Measurements from ENCODE around the gene LCN6.
"Not testable (repeated sequence)": the region's sequence is repeated elsewhere in the genome, so short reads cannot be mapped to it uniquely, and the experiment has no call there.

The LCN6 gene

GRCh38 chr9:136722093-136722968, 26.0 kb downstream of the LCN6 start:
- DNase-seq, result no peak

- no peak for DNase-seq
Observed at GRCh38 chr9:136721339-136722092, 26.8 kb downstream of the LCN6 start.

GRCh38 chr9:136720898-136721338, 27.4 kb downstream of the LCN6 start:
- DNase-seq, result no peak

- no peak for DNase-seq
Observed at GRCh38 chr9:136720251-136720897, 28.0 kb downstream of the LCN6 start.

- no peak for DNase-seq
Observed at GRCh38 chr9:136719195-136719880, 29.0 kb downstream of the LCN6 start.

GRCh38 chr9:136718345-136719194, 29.8 kb downstream of the LCN6 start:
- no peak for DNase-seq

DNA sequence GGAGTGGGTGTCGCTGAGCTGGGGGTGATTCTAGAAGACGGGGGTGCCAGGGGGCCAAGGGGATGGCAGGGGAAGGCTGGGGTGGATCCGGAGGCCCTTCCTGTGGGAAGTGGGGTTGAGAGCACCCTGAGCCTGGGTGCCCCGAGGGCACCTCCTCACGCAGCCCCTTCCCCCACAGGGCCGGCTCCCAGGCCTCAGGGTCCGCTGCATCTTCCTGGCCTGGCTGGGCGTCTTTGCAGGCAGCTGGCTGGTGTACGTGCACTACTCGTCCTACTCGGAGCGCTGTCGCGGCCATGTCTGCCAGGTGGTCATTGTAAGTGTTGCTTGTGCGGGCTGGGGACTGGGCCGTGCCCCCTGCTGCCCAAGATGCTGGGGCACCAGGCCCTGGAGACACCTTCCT, 30.9 kb downstream of the LCN6 start:
- no peak for DNase-seq

DNA sequence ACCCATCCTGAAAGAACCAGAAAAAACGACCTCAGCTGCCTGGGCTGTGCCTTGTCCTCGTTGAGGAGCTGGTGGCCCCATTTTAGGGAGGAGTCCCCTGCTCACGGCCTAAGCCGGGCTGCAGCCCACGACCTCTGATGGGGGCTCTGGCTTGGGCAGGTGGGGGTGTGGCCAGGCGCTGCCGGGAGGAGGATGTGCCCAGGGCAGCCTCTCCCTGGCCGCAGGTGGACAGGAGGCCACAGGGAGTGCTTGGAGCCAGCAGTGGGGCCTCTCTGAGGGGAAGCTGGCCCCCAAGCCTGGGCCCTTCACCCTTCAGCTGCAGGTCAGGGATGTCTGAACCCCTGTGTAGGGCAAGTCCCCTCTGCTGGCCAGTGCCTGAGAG, 33.4 kb downstream of the LCN6 start:
- DNase-seq, result no peak

DNA sequence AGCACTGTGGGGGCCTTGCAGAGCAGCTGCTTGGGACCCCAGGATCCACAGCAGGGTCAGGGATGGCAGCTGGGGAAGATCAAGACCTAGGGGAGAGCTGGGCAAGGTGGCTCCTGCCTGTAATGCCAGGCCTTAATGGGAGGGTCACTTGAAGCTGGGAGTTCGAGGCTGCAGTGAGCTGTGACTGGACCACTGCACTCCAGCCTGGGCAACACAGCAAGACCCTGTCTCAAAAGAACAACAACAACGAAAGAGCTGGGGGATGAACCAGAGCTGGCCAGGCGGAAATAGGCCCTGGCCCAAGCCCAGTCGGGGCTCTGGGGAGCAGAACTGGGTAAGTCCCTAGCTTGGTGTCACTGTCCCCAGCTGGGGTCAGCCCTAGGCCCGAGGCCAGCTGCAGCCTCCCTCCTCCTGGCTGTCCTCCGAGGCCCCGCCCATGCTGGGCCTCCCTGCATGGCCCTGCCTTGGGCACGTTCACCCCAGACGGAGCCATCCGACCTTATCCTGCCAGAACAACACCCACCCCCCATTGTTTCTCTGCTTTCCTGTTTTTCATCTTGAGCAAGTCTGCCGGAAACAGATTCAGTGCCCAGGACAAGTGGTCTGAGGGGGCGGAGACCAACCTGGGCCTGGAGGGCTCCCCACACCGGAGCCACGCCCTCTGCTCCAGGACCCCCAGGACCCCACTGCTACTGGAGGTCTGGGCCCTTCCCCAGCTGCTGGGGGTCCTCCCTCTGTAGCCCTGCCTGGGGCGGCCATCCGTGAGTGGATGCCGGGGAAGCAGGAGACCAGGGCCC, 34.0 kb downstream of the LCN6 start:
- DNase-seq, result no peak

DNA sequence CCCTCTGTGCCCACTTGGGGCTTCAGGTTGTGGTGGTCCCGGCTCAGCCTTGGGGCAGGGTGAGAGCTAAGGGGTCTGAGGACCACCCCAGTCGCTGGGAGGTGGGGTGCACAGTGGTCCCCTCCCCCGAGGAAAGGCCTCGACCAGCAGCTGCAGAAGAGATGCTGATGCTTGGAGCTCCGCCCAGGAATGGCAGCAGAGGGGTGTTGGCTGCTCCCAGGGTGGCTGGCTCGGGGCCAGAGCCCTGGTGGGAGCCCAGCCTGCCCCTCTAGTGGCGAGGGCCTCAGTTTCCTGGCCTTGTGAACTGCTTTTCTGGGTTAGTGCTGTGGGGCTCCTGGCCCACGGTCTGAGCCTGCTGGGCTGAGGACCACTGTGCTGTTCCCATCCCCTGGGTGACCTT, 34.8 kb downstream of the LCN6 start:
- no peak for DNase-seq

GRCh38 chr9:136712690-136713544, 35.4 kb downstream of the LCN6 start:
- DNase-seq, result no peak

DNA sequence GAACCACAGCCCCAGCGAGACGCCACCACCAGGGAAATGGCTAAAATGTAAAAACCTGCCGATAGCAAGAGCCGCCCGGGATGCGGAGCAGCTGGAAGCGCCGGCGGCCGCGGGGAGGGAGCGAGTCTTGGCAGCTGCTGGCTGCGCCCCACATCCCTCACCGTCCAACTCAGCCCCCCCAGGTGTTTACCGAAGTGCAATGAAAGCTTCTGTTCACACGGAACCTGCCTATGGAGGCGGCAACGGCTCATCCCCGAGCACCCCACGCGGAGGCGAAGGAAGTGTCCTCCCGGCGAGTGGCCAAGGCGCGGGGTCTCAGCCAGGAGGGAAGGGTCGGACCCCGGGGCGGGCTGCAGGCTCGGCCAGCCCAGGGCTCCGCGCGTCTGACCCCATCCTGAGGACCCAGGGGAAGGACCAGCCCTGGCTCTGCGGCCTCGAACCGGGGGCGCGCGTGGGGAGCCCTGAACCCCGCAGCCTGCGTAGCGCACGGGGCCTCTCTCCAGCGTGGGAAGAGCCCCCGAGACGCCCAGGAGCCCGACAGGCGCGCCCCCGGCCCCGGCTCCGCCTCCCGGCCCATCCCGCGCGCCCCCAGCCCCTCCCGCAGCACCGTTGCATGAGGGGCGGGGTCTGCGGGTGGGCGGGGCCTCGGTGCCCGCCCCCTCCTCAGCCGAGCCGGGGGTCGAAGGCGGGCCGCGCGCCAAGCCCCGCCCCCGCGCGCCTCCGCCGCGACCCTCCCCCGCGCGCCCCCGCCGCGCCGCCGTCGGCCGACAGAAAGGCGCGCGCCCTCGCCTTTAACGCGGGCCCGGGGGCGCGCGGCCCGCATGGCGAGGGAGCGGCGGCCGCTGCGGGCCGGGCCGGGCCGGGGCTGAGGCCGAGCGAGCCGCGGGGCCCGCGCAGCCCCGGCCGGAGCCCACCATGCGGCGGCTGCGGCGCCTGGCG, 36.3 kb downstream of the LCN6 start, which contains the start of gene DIPK1B:
DIPK1B (plus strand) TSS at position 822 of the 939 bp plus-strand sequence; CDS start at position 916, 94 bp downstream.
- DNase-seq, result peak; percentile 15

DNA sequence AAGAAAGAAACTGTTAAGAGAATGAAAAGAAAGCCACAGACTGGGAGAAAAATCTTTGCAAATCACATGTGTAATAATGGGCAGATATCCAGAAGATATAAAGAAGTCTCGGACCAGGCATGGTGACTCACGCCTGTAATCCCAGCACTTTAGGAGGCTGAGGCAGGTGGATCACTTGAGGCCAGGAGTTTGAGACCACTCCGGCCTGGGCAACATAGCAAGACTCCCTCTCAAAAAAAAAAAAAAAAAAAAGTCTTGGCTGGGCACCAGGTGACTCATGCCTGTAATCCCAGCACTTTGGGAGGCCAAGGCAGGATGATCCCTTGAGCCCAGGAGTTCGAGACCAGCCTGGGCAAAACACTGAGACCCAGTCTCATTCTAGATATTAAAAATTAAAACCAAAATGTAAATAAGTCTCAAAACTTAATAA, 37.1 kb downstream of the LCN6 start:
- not testable (repeated sequence) for DNase-seq

DNA sequence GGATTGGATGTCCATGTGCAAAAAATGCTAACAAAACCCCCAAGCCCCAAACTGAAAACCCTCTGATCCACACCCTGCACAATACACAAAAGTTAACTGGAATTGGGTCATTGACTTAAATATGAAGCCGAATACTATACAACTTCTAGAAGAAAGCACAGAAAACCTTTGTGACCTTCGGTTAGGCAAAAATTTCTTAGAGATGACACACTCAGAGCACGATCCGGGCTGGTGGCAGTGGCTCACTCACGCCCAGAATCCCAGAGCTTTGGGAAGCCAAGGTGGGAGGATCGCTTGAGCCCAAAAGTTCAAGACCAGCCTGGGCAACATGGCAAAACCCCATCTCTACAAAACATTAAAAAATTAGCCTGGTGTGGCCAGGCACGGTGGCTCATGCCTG, 37.8 kb downstream of the LCN6 start:
- no peak for DNase-seq

DNA sequence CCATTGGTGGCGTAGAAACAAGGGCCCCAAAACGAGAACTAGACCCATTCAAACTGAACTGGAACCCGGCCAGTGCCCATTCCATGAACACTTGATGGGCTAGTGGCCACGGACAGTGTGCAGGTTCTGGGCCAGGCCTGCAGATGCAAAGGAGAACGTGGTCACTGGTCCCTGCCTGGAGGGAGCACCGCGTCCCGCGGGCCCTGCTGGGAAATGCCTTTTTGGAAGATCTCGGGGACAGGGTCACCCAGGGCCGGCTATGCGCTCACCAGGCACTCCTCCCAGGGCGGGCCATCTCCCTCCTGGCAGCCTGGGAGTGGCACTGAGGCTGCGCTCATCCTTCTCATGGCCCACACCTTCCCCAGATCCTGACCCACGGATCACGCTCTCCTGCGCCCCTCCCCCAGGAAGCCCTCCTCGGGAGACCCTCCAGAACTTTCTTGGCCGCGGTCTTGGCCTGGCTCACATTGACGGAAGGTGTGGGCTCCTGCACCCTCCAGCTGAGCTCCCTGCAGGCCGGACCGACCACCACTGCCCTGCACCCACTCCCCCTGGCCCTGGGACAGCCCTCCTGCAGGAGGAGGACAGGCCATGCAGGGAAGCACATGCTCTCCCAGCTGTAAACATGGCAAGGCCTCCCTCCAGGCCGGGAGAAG, 38.7 kb downstream of the LCN6 start:
- DNase-seq, result no peak

- no peak for DNase-seq
Observed at GRCh38 chr9:136707849-136708517, 40.3 kb downstream of the LCN6 start.

DNA sequence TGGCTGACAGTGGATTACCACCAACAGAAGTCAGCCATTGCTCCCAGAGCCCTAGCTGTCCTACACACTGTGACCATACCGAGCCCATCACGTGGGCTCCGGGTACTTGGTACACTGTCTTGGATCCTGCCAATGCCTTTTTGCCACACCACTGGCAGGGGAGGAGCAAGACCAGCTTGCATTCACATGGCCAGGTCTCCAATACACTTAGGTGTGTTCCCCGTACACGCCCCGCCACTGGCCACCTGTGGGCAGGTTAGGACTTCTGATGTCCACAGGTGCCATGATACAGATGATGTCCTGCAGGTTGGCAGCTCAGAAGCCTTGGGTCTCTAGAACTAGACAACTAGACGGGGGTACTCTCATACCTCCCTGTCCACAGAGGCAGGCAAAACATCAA, 41.3 kb downstream of the LCN6 start:
- no peak for DNase-seq

GRCh38 chr9:136705564-136705963, 42.8 kb downstream of the LCN6 start:
- no peak for DNase-seq

All from NCI-H526 treated with DMSO at 0.1 percent for 48 hours (cell line).